H1 (cell line): ENCODE results near the gene MRPL22. TPM values are rescaled to one million over a fixed set of nuclear protein-coding genes. Genes with fewer than 3 reads are reported as not detected.

ENCODE experiments used
- CTBP2 ChIP-seq: IDR thresholded peaks from 2 replicates; pipeline ENCODE4 v1.7.0; 2011; ENCODE audit warnings: borderline replicate concordance, mild to moderate bottlenecking, moderate library complexity, mixed read lengths, low read length; ENCODE audit not compliant: insufficient read depth, insufficient read length
- CTCF ChIP-seq, 3 experiments: IDR thresholded peaks; 1 replicate in 2 of 3; 2 replicates in 1 of 3; pipeline versions ENCODE4 v1.5.1 to v1.6.1; 2011; ENCODE audit warnings: low read length in 3 of 3, mild to moderate bottlenecking in 3 of 3, inconsistent platforms in 2 of 3, low read depth in 1 of 3, moderate library complexity in 1 of 3; ENCODE audit not compliant: insufficient read depth in 1 of 3; ENCODE audit errors: control extremely low read depth in 1 of 3
- EGR1 ChIP-seq: IDR thresholded peaks from 2 replicates; pipeline ENCODE4 v1.6.1; 2011; ENCODE audit warnings: low read depth, low read length, borderline replicate concordance
- SRF ChIP-seq: IDR thresholded peaks from 2 replicates; pipeline ENCODE4 v1.6.1; 2011; ENCODE audit warnings: mild to moderate bottlenecking, low read depth, low read length, moderate library complexity
- TBP ChIP-seq: IDR thresholded peaks from 2 replicates; pipeline ENCODE4 v1.6.1; 2011; ENCODE audit warnings: low read depth, low read length, improper control_type of control experiment
- YY1 ChIP-seq: IDR thresholded peaks from 2 replicates; pipeline ENCODE4 v1.6.1; 2011; ENCODE audit warnings: low read depth, mild to moderate bottlenecking, low read length
- polyA plus RNA-seq, 7 experiments: library from polyadenylated mRNA; depleted of rRNA in 3 of 7; stranded (reverse) in 5 of 7; unstranded in 2 of 7; fragments of >200 nt in 5 of 7; fragments of 200-250 nt in 2 of 7; gene quantifications; 1 replicate in 5 of 7; 2 replicates in 1 of 7; 4 replicates in 1 of 7; pipeline versions ENCODE4 v1.2.1 to v1.2.3, GENCODE V29; 2011 to 2013; ENCODE audit warnings: missing spikeins in 2 of 7, mixed read lengths in 2 of 7
- total RNA-seq: library from RNA; stranded (reverse); fragmentation: NEBNext Ultra II Directional; extraction: Animal tissue kit (Norgen Biotek cat#: 25700); gene quantifications from 2 replicates; pipeline ENCODE4 v1.2.1, GENCODE V29; 2021
- TF ChIP-seq, protein P1 (sequence below): fragments of 300-600 bp; sonication (generic); IDR thresholded peaks from 2 replicates; pipeline ENCODE4 v1.7.1; 2012; ENCODE audit warnings: low read length, moderate library complexity, mild to moderate bottlenecking, inconsistent platforms; ENCODE audit not compliant: insufficient replicate concordance
- TF ChIP-seq, protein P2 (sequence below): IDR thresholded peaks from 2 replicates; pipeline ENCODE4 v1.6.1; 2011; ENCODE audit warnings: low read length, improper control_type of control experiment

MRPL22 gene
- total and polyA plus RNA-seq, 2 of the 8 experiments (the other 6 are each of a cell fraction or from before 2014, with no cell fraction given) = 46.8 to 65.6 TPM

DNA sequence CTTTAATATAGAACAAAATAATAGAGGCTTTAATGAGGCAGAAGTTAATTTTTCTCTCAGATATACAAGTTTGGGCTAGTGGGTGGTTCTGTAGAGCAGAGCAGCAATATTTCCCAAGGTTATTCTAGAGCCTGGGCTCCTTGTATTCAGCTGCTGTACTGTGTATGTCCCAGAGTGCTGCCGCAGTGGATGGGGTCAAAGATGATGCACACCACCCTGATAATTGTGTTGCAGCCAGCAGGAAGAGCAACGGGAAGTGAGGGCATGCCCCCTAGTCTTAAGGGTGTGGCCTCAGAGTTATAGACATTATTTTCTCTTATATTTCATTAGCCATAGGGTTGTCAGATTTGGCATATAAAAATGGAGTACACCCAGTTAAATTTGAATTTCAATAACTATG is 48.8 kb downstream of the MRPL22 start (continued):
- TF ChIP-seq, protein P1, sequence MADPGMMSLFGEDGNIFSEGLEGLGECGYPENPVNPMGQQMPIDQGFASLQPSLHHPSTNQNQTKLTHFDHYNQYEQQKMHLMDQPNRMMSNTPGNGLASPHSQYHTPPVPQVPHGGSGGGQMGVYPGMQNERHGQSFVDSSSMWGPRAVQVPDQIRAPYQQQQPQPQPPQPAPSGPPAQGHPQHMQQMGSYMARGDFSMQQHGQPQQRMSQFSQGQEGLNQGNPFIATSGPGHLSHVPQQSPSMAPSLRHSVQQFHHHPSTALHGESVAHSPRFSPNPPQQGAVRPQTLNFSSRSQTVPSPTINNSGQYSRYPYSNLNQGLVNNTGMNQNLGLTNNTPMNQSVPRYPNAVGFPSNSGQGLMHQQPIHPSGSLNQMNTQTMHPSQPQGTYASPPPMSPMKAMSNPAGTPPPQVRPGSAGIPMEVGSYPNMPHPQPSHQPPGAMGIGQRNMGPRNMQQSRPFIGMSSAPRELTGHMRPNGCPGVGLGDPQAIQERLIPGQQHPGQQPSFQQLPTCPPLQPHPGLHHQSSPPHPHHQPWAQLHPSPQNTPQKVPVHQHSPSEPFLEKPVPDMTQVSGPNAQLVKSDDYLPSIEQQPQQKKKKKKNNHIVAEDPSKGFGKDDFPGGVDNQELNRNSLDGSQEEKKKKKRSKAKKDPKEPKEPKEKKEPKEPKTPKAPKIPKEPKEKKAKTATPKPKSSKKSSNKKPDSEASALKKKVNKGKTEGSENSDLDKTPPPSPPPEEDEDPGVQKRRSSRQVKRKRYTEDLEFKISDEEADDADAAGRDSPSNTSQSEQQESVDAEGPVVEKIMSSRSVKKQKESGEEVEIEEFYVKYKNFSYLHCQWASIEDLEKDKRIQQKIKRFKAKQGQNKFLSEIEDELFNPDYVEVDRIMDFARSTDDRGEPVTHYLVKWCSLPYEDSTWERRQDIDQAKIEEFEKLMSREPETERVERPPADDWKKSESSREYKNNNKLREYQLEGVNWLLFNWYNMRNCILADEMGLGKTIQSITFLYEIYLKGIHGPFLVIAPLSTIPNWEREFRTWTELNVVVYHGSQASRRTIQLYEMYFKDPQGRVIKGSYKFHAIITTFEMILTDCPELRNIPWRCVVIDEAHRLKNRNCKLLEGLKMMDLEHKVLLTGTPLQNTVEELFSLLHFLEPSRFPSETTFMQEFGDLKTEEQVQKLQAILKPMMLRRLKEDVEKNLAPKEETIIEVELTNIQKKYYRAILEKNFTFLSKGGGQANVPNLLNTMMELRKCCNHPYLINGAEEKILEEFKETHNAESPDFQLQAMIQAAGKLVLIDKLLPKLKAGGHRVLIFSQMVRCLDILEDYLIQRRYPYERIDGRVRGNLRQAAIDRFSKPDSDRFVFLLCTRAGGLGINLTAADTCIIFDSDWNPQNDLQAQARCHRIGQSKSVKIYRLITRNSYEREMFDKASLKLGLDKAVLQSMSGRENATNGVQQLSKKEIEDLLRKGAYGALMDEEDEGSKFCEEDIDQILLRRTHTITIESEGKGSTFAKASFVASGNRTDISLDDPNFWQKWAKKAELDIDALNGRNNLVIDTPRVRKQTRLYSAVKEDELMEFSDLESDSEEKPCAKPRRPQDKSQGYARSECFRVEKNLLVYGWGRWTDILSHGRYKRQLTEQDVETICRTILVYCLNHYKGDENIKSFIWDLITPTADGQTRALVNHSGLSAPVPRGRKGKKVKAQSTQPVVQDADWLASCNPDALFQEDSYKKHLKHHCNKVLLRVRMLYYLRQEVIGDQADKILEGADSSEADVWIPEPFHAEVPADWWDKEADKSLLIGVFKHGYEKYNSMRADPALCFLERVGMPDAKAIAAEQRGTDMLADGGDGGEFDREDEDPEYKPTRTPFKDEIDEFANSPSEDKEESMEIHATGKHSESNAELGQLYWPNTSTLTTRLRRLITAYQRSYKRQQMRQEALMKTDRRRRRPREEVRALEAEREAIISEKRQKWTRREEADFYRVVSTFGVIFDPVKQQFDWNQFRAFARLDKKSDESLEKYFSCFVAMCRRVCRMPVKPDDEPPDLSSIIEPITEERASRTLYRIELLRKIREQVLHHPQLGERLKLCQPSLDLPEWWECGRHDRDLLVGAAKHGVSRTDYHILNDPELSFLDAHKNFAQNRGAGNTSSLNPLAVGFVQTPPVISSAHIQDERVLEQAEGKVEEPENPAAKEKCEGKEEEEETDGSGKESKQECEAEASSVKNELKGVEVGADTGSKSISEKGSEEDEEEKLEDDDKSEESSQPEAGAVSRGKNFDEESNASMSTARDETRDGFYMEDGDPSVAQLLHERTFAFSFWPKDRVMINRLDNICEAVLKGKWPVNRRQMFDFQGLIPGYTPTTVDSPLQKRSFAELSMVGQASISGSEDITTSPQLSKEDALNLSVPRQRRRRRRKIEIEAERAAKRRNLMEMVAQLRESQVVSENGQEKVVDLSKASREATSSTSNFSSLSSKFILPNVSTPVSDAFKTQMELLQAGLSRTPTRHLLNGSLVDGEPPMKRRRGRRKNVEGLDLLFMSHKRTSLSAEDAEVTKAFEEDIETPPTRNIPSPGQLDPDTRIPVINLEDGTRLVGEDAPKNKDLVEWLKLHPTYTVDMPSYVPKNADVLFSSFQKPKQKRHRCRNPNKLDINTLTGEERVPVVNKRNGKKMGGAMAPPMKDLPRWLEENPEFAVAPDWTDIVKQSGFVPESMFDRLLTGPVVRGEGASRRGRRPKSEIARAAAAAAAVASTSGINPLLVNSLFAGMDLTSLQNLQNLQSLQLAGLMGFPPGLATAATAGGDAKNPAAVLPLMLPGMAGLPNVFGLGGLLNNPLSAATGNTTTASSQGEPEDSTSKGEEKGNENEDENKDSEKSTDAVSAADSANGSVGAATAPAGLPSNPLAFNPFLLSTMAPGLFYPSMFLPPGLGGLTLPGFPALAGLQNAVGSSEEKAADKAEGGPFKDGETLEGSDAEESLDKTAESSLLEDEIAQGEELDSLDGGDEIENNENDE = no peak
- no peak for TF ChIP-seq EGR1
- TF ChIP-seq TBP = no peak
- no peak for TF ChIP-seq CTBP2
- TF ChIP-seq SRF = no peak
- no peak for TF ChIP-seq CTCF (IDR thresholded peaks at IDR 0.05; ENCODE audit: control extremely low read depth in 1 of 3, insufficient read depth in 1 of 3, low read depth in 1 of 3, low read length in 3 of 3)
- TF ChIP-seq, protein P2, sequence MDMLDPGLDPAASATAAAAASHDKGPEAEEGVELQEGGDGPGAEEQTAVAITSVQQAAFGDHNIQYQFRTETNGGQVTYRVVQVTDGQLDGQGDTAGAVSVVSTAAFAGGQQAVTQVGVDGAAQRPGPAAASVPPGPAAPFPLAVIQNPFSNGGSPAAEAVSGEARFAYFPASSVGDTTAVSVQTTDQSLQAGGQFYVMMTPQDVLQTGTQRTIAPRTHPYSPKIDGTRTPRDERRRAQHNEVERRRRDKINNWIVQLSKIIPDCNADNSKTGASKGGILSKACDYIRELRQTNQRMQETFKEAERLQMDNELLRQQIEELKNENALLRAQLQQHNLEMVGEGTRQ = no peak
- no peak for TF ChIP-seq YY1
